NB4 (cell line): ENCODE results near the gene TTBK2.

Experiments used
- CTCF ChIP-seq: IDR thresholded peaks from one replicate; pipeline ENCODE4 v1.5.1; 2012; ENCODE audit warnings: low read depth, low read length
- POLR2A ChIP-seq: IDR thresholded peaks from 2 replicates; pipeline ENCODE4 v1.6.1; 2011; ENCODE audit warnings: mild to moderate bottlenecking; ENCODE audit not compliant: insufficient read length; ENCODE audit errors: extremely low read depth
- TF ChIP-seq, protein P1 (sequence below): IDR thresholded peaks from 2 replicates; pipeline ENCODE4 v1.6.1; 2011; ENCODE audit warnings: low read depth, low read length

GRCh38 chr15:42836251-42836650, 84.3 kb downstream of the TTBK2 start:
- no peak for TF ChIP-seq CTCF
- no peak for TF ChIP-seq POLR2A
- TF ChIP-seq, protein P1, sequence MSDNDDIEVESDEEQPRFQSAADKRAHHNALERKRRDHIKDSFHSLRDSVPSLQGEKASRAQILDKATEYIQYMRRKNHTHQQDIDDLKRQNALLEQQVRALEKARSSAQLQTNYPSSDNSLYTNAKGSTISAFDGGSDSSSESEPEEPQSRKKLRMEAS = no peak
